Measurements from ENCODE around the gene LSM4.
A peak's percentile ranks its signal among the peaks of the same experiment; 100 is the strongest.
"Not testable (repeated sequence)": the region's sequence is repeated elsewhere in the genome, so short reads cannot be mapped to it uniquely, and the experiment has no call there.

Gene LSM4

DNA sequence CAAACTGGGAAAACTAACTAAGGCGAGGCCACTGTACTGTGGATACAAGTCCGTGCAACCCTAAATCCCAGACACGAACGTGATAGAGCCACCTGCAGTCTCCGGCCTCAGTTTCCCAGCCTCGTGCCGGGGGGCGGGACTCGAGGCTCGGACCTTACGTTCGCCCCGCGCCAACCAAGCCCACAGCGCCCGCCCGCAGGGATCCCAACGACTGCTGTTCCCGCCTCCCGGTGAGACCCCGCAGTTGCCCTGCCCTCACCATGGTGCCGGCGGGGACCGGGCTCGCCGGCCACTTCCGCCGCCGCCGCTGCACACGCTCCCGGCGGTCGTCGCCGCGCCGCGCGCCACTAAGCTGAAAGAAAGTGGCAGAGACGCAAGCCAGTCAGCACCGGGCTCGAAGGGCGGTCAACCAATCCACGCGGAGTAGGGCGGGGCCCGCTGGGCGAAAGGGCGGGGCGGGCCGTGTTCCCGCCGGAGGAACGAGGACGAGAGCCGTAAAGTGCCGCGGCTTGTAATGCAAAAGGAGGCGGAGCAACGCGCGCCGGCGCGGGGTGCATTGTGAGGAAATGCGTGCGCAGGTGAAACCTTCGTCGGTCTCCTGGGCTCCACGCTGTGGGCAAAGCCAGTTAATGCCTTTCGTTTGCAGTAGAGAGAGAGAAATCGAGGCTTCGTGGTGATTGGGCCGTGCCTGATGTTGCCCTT, at the start of gene LSM4:
TSS of gene LSM4 (minus strand) at position 318 of the 702 bp plus-strand sequence. CDS start at position 262, 56 bp downstream.
- peak; percentile 80 to 99 (median 96) for DNase-seq

DNA sequence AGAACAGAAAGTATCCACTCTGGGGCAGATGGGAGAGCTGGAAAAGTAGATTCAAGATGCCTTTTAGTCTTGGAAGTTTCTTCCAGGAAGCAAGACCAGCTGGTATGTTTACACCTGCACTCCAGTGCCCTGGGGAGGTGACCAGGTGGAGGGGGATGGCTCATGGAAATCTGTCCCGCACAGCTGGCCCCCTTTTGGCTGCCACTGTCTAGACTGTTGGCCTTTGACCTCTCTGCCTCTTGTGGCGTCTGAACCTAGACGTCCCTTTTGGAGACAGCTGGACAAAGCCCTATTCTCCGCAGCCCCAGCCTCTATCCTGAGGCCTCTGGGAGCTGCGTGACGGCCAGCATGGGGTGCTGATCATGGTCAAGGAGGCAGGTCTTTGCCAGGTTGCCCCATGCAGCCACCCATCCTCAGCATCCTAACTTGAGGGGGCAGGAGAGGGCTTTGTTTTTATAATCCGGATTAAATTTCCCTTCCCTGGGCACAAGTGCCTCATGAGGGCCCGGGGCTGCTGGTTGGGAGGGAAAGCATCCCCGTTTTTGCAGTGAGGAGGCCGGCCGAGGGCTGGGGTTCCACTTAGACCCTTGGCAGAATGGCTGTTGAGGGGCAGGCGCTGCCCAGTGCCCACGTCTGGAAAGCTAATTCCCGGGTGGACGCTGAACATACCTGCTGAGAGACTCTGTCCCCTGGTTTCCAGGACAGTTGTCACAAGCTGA, 45.8 kb upstream of the LSM4 start:
- no peak for DNase-seq

DNA sequence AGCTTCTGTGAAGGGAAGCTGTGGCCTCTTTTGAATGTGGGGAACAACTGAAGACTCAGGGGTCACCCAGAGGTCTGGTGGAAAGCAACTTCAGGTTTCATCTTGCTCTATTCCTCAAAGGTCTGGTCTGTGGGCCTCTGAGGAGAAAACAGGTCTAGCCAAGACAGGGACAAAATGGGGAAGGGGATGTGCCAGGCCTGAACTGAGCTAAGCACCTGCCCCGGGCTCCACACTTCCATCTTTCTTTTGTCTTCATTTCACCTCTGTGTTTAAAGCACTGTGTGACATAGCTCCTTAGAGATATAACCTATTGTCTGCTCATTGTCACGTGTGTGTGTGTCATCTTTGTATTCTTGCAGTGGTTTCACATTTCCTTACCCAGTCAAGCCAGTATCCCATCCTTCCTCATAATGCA, 43.2 kb upstream of the LSM4 start:
- no peak for DNase-seq

DNA sequence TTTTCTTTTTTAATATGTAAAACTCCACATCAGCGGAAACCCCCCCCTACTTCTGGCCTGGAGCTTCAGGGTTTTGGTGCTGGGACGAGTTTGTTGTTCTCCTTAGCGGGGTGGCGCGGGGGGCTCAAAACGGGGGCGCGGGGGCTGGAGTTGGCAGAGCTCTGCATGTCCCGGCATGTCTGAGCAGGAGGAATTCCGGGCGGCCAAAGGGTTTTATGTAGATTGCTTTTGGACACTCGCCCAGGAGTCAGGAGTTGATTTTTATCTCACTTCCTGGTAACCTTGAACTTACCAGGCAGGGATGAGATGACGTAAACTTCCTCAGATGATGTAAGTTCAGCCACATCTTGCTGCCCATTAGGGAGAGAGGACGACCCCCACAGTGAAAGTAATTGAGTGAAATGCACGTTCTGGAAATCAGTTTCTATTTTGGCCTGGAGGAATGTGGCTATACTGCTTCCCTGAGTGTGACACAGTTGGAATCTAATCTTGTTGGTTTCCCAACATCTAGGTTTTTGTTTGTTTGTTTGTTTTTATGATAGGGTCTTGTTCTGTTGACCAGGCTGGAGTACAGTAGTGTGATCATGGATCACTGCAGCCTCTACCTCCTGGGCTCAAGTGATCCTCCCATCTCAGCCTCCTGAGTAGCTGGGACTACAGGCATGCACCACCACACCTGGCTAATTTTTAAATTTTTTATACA, 42.1 kb upstream of the LSM4 start:
- peak in 6 of 58 donors; percentile 2 to 39 (median 14) for DNase-seq

DNA sequence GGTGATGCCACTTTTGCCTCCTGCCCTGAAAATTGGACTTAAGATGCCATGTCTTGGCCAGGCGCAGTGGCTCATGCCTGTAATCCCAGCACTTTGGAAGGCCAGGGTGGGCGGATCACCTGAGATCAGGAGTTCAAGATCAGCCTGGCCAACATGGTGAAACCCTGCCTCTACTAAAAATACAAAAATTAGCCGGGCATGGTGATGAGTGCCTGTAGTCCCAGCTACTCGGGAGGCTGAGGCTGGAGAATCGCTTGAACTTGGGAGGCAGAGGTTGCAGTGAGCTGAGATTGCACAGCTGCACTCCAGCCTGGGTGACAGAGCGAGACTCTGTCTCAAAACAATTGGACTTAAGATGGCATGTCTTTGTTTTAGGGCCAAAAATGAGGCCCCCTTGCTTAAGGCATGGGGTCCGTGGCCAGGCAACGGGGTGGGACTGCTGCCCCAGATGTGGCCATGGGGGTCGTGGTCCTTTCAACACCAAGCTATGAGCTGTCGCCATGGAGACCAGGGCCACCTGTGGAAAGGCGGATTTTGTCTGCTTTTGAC, 41.5 kb upstream of the LSM4 start:
- DNase-seq: not testable (repeated sequence)

DNA sequence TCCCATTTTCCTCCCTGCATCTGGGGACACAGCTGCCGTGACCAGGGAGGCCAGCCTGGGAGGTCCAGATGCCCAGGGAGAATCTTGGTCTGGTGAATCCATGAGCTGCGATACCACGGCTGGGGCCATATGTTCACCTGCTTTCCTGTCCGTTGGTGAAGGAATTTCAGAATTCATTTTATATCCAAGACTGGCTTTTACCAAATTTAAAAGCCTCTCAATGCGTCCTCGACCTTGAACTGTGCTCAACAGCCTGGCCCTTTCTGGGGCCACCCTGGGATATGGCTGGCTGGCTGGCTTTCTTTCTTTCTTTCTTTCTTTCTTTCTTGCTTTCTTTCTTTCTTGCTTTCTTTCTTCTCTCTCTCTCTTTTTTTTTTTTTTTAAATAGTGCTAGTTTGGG, 40.9 kb upstream of the LSM4 start:
- DNase-seq: no peak

DNA sequence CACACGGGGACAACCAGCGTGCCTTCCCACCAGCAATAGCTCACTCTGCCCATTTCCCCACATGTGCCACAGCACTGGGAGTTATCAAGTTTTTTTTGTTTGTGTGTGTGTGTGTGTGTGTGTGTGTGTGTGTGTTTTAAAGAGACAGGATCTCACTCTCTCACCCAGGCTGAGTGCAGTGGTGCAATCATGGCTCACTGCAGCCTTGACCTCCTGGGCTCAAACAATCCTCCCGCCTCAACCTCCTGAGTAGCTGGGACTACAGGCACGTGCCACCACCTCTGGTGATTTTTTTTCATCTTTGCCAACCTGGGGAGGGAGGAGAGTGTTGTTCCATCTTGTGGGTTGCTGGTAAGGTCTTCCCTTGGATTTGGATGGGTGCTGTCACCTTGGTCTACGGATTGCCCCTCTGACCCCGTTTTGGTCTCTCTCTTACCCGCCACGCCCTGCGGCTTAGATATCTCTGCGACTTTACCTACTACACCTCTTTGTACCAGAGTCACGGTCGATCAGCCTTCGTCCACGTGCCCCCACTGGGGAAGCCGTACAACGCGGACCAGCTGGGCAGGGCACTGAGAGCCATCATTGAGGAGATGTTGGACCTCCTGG, 40.2 kb upstream of the LSM4 start:
- DNase-seq: no peak

DNA sequence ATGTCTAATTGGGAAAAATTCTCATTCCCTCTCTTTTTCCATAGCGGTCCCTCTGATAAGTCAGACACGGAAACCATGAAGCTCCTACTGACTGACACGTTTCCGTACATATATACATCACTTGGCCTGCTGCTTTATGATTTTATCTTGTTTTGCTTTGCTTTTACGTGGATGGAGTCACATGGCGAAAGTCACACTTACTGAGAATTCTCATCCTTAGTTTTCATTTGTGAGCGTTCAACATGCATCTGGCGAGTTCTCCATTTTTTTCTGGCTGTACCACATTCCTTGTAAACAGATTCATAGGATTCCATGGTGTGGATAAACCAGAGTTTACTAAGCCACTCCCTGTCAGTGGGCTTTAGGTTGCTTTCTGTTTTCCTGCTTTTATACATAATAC, 38.8 kb upstream of the LSM4 start:
- no peak for DNase-seq

DNA sequence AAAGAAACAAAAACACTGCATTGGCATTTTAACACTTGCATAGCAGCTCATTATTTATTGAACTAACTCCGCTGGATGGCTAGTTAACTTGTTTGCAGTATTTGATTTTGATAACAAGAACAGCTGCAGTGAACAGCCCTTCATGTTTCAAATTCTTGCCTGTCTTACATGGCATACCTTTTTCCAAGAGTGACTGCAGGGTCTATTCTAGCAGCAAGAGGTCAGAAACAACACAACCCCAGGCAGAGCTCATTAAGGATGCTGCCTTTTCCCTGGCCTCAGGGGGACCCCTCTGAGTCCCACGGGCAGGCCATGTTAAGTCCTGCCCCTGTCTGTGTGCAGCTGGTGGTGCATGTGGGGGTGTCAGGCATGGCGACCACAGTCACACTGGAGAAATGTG, 34.2 kb upstream of the LSM4 start:
- DNase-seq: no peak

DNA sequence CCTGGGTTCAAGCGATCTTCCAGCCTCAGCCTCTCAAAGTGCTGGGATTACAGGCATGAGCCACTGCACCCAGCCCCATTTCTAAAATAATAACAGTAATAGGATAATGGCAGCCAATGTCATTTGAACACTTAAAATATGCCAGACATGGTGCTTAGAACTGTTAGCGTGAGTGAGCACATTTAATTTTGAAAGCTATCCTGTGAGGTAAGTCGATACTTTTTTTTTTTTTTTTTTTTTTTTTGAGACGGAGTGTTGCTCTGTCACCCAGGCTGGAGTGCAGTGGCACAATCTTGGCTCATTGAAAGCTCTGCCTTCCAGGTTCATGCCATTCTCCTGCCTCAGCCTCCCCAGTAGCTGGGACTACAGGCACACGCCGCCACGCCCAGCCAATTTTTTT, 31.9 kb upstream of the LSM4 start:
- DNase-seq: not testable (repeated sequence)

DNA sequence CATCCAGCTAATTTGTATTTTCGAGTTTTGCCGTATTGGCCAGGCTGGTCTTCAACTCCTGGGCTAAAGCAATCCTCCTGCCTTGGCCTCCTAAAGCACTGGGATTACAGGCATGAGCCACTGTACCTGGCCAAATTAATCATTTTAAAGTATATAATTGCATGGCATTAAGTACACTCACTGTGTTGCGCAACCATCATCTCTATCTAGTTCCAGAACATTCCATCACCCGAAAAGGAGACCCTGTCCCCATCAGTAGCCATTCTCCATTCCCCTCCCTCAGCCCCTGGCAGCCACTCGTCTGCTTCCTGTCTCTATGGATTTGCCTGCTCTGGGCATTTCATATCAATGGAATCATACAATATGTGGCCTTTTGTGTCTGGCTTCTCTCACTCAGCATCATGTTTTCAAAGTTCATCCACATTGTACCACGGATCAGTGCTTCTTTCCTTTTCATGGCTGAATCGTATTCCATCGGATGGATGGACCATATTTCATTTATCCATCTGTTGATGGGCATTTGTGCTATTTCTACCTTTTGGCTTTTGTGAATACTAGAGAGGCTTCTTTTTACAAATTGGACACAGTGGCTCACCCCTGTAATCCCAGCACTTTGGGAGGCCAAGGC, 30.6 kb upstream of the LSM4 start:
- DNase-seq: no peak

DNA sequence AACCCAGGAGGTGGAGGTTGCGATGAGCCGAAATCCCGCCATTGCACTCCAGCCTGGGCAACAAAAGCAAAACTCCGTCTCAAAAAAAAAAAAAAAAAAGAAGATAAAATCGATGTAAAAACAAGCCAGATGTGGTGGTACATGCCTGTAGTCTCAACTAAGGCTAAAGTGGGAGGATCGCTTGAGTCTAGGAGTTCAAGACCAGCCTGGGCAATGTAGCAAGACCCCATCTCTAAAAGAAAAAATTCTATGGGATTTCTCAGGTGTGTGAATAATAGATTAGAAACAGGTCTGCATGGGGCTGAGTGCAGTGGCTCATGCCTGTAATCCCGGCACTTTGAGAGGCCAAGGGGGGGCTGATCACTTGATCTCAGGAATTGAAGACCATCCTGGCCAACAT, 28.7 kb upstream of the LSM4 start:
- no peak for DNase-seq

DNA sequence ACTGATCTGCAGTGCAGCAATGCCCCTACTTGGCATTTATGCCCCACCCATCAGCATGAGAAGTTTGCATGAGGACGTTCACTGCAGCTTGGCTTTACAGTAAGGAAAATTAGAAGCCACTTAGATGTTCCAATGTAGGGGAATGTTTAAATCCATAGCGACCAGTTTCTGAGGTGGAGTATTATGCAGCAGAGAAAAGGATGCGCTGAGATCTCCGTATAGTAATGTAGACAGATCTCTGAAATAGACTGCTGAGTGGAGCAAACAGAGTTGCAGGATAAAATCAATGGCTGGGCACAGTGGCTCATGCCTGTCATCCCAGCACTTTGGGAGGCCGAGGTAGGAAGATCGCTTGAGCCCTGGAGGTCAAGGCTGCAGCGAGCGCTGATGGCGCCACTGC, 27.6 kb upstream of the LSM4 start:
- no peak for DNase-seq

DNA sequence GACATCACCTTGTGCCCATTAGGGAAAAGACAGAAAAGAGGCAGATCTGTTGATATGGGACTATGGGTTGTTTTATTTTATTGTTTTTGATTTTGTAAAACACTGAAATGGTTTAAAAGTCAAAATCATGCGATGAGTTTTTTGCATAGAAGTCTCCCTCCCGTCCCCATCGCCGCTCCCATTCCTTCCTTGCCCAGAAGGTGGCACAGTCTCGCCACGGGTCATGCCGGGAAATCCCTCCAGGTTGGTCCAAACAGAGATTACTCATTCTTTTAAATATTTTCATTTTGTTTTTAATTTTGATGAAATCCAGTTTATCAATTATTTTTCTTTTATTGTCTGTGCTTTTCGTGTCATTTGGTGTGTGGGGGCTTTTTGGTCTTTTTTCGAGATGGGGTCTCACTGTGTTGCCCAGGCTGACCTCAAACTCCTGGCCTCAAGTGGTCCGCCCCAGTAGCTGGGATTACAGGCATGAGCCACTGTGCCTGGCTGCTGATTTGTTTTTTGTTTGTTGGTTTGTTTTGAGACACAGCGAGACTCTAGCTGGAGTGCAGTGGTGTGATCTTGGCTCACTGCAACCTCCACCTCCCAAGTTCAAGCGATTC, 26.8 kb upstream of the LSM4 start:
- peak in 11 of 58 donors; percentile 1 to 35 (median 7) for DNase-seq

DNA sequence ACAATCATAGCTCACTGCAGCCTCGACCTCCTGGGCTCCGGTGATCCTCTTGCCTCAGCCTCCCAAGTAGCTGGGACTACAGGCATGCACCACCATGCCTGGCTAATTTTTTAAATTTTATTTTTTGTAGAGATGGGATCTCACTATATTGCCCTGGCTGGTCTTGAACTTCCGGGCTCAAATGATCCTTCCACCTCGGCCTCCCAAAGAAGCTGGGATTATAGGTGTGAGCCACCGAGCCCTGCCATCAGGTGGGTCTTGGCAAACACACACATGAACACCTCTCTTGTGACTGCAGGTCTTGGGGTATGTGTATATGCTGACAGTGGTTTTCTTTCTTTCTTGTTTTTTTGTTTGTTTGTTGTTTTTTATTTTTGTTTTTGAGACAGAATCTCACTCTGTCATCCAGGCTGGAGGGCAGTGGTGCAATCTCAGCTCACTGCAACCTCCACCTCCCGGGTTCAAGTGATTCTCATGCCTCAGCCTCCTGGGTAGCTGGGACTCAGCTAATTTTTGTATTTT, 26.0 kb upstream of the LSM4 start:
- not testable (repeated sequence) for DNase-seq

DNA sequence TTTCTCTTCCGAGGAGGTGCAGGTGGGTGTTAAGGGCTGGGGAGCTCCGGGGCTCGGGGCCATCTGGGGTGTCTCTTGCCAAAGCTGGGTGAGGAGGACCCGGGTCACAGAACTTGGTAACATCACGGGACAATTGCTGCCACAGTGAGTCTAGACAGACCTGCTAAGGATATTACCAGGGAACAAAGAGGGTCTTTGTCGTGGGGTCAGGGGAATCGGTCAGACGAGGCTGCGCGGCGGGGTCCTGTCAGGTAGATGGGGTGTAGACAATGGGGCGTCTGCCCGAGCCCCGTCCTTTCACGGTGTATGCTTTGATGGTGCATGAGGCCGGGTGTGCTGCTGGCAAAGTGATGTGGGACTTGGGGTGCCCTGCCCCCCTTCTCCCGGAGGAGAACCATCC, 25.3 kb upstream of the LSM4 start:
- DNase-seq: no peak

DNA sequence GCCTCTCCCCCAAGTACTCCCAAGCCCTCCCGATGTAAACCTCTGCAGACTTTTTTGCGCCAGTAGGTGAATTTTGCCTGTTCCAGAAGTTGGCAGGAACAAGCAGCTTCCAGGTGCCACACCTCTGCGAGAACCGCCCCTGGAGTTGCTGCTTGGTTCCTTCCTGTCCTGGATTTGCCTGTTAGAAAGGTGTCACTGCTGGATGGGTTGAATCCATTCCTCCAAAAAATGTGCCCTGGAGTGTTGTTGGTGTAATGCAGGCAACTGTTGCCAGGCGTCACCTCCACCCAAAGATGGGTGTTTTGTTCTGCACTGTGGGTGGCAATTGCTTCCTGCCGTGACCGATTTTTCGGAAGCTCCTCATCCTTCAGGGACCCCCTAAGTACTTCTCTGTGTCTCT, 23.2 kb upstream of the LSM4 start:
- DNase-seq: peak in 1 of 58 donors; percentile 16

DNA sequence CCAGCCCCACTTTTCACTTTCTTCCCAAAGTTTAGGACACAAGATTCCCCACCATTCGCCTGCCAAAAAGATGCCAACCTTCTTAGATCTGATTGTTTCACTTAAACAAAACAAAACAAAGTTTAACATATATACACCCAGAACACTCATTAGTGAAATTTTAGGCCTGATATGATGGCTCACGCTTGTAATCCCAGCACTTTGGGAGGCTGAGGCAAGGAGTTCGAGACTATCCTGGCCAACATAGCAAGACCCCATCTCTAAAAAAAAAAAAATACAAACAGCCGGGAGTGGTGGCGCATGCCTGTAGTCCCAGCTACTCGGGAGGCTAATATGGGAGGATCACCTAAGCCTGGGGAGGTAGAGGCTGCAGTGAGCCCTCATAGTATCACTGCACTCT, 22.4 kb upstream of the LSM4 start:
- DNase-seq: no peak

DNA sequence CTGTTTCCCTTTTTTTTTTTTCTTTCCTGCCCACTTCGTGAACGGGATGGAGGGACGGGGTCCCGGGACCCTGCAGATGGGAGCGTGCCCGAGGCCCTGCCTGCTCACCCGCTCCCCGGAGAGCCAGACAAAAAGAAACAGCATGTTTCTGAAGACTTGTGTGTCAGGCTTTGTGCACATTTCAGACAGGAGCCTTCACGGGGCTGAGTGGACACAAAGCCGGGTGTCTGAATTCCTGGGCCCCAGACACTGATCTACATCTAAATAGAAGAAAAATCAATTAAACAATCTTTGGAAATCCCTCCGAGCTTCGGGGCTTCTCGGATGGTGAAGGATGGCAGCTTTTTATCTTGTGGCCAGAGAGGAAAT, 21.7 kb upstream of the LSM4 start:
- no peak for DNase-seq

DNA sequence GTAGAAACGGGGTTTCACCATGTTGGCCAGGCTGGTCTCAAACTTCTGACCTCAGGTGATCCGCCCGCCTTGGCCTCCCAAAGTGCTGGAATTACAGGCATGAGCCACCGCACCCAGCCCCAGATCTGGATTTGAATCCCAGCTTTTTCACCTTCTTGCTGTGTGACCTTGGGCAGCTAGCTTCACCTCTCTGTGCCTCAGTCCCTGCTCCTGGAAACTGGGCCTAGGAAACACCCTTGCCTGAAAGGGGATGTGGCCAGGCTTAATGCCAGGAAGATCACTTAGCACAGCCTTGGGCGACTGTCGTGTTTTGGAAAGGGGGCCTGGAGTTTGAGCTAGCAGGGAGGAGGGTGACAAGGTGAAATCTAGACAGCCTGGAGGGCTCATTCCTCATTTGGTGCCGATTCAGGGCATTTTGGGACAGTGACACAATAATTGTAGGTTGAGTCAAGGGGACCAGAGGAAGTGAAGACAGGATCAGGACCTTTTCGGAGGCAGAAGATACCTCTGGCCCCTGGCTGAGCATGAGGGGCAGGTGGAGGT, 19.3 kb upstream of the LSM4 start:
- no peak for DNase-seq

All from anterior cingulate cortex (tissue), 58 donors.